DND-41 (cell line): Measurements from ENCODE around the gene RALA.

ENCODE experiments used
- ATAC-seq: fragments of 200-7000 bp; cut with Tn5 transposase; 3 replicates; pipeline ENCODE4 v1.9.1; 2021; ENCODE audit warnings: low read depth; ENCODE audit not compliant: insufficient read depth
- DNase-seq: peaks from one replicate; pipeline ENCODE4 v3.0.0-alpha.2; 2020
- H2AFZ ChIP-seq: 2 replicates; pipeline ENCODE4 v1.6.0; 2012; ENCODE audit warnings: low read depth, low read length
- H3K27ac ChIP-seq: 2 replicates; pipeline ENCODE4 v1.5.1; 2012; ENCODE audit warnings: low read length, inconsistent platforms
- H3K27me3 ChIP-seq: fragments of 200-600 bp; sonication (generic); 2 replicates; pipeline ENCODE4 v1.6.0; 2012; ENCODE audit warnings: low read length, mild to moderate bottlenecking, inconsistent platforms; ENCODE audit not compliant: insufficient read depth, poor library complexity
- H3K36me3 ChIP-seq: 2 replicates; pipeline ENCODE4 v1.5.1; 2012; ENCODE audit warnings: low read length, inconsistent platforms; ENCODE audit not compliant: insufficient read depth
- H3K4me1 ChIP-seq: 2 replicates; pipeline ENCODE4 v1.5.1; 2012; ENCODE audit warnings: mild to moderate bottlenecking, low read length; ENCODE audit not compliant: insufficient read depth
- H3K4me2 ChIP-seq: 2 replicates; pipeline ENCODE4 v1.6.0; 2012; ENCODE audit warnings: mild to moderate bottlenecking, moderate library complexity, low read length, inconsistent platforms; ENCODE audit not compliant: insufficient read depth
- H3K4me3 ChIP-seq, 2 experiments: fragments of 200-600 bp in 1 of 2; shearing (Covaris generic) in 1 of 2; 2 replicates each; pipeline ENCODE4 v1.5.1; 2012 to 2016; ENCODE audit warnings: inconsistent platforms in 2 of 2, low read length in 2 of 2, mild to moderate bottlenecking in 2 of 2, low read depth in 1 of 2, moderate library complexity in 1 of 2
- H3K79me2 ChIP-seq: 2 replicates; pipeline ENCODE4 v1.6.0; 2012; ENCODE audit warnings: low read length, inconsistent platforms; ENCODE audit not compliant: insufficient read depth
- H3K9ac ChIP-seq: 2 replicates; pipeline ENCODE4 v1.6.0; 2012; ENCODE audit warnings: low read depth, mild to moderate bottlenecking, inconsistent platforms, low read length, moderate library complexity
- H3K9me3 ChIP-seq: 2 replicates; pipeline ENCODE4 v1.5.1; 2012; ENCODE audit warnings: low read length, moderate library complexity, mild to moderate bottlenecking, inconsistent platforms; ENCODE audit not compliant: insufficient read depth, severe bottlenecking
- H4K20me1 ChIP-seq: 2 replicates; pipeline ENCODE4 v1.6.0; 2012; ENCODE audit warnings: low read length; ENCODE audit not compliant: insufficient read depth
- EZH2 ChIP-seq: IDR thresholded peaks from 3 replicates; pipeline ENCODE4 v1.6.1; 2012; ENCODE audit warnings: borderline replicate concordance, low read depth, mild to moderate bottlenecking, moderate library complexity, low read length, inconsistent platforms; ENCODE audit not compliant: severe bottlenecking
- TF ChIP-seq, protein P1 (sequence below): IDR thresholded peaks from 2 replicates; pipeline ENCODE4 v1.5.1; 2012; ENCODE audit warnings: borderline replicate concordance, low read length, moderate library complexity, mild to moderate bottlenecking; ENCODE audit not compliant: poor library complexity, severe bottlenecking; ENCODE audit errors: extremely low read depth

The RALA gene

DNA sequence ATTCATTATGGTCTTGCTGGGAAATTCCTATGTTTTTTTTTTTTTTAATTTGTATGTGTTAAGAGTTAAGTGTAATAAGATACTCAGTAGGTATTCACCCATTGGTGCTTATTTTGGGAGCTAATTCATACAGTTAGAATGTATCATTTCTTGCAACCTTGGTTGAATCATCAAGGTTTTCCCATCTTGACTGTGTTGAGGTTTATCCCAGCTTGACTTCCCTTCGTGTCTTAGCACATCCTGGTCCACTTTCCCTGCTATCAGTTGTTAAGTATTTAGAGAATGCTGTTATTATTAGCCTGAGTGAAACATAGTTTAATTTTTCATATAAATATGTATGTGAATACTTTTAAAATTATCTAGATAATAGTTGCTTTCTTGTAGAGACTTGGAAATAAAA is 20.8 kb downstream of the RALA start:
- H3K4me3 ChIP-seq, result no peak overlapping the region
- TF ChIP-seq EZH2, result no peak
- TF ChIP-seq, protein P1, sequence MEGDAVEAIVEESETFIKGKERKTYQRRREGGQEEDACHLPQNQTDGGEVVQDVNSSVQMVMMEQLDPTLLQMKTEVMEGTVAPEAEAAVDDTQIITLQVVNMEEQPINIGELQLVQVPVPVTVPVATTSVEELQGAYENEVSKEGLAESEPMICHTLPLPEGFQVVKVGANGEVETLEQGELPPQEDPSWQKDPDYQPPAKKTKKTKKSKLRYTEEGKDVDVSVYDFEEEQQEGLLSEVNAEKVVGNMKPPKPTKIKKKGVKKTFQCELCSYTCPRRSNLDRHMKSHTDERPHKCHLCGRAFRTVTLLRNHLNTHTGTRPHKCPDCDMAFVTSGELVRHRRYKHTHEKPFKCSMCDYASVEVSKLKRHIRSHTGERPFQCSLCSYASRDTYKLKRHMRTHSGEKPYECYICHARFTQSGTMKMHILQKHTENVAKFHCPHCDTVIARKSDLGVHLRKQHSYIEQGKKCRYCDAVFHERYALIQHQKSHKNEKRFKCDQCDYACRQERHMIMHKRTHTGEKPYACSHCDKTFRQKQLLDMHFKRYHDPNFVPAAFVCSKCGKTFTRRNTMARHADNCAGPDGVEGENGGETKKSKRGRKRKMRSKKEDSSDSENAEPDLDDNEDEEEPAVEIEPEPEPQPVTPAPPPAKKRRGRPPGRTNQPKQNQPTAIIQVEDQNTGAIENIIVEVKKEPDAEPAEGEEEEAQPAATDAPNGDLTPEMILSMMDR, result no peak
- no peak overlapping the region for H3K9ac ChIP-seq
- H4K20me1 ChIP-seq, result peaks cover 23% of the 10 kb centered on the region; the same call in 1 of the 2 replicates
- peaks cover 79% of the 10 kb centered on the region for H3K79me2 ChIP-seq
- DNase-seq, result no peak
- H3K36me3 ChIP-seq, result no peaks in the 10 kb centered on the region
- no peak overlapping the region for H3K27ac ChIP-seq
- H3K4me2 ChIP-seq, result no peak overlapping the region
- H3K9me3 ChIP-seq, result no peaks in the 10 kb centered on the region
- H3K27me3 ChIP-seq, result no peaks in the 10 kb centered on the region
- H3K4me1 ChIP-seq, result no peaks in the 10 kb centered on the region
- H2AFZ ChIP-seq, result no peak overlapping the region
- ATAC-seq, result no peak

DNA sequence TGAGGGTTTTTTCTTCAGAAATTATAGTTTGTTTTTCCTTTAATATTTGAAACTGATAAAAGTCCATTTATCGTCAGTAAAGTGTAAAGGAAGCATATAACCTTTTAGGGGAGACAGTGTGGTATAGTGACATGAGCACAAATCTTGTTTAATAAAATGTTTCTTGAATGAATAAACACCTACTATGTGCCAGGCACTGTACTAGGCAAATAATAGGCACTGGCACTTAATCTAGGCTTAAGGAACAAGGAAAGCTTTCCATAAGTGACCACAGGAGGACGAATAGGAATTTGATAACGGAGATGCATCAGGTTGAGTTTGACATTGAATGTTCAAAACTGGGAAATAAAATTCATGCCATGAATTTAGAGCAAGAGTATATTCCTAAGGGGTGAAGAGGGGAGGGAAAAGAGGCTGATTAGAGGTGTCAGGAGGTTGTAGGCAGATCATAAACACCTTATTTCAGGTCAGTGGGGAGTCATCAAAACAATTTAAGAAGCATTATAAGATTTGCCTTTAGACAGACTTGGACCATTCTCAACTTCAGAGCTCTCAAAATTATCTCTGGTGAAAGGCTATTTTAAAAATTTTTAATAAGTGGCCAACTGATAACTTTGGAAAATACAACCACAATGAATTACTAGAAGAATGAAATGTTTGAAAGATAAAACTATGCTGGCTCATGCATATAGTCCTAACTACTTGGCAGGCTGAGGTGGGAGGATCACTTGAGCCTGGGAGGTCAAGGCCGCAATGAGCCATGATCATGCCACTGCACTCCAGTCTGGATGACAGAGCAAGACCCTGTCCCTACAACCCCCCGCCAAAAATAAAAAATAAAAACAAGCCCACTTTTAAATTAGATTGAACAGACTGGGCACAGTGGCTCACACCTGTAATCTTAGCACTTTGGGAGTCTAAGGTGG is 22.4 kb downstream of the RALA start:
- TF ChIP-seq EZH2, result no peak
- TF ChIP-seq, protein P1, result no peak
- H3K9ac ChIP-seq, result no peak overlapping the region
- no peaks in the 10 kb centered on the region for H3K4me1 ChIP-seq
- DNase-seq, result no peak
- no peak overlapping the region for H2AFZ ChIP-seq
- peaks cover 16% of the 10 kb centered on the region; the same call in 1 of the 2 replicates for H4K20me1 ChIP-seq
- no peak for ATAC-seq
- no peaks in the 10 kb centered on the region for H3K27me3 ChIP-seq
- H3K9me3 ChIP-seq, result no peaks in the 10 kb centered on the region
- no peak overlapping the region for H3K4me2 ChIP-seq
- no peak overlapping the region for H3K27ac ChIP-seq
- H3K4me3 ChIP-seq, result no peak overlapping the region
- no peaks in the 10 kb centered on the region for H3K36me3 ChIP-seq
- H3K79me2 ChIP-seq, result peaks cover 66% of the 10 kb centered on the region

DNA sequence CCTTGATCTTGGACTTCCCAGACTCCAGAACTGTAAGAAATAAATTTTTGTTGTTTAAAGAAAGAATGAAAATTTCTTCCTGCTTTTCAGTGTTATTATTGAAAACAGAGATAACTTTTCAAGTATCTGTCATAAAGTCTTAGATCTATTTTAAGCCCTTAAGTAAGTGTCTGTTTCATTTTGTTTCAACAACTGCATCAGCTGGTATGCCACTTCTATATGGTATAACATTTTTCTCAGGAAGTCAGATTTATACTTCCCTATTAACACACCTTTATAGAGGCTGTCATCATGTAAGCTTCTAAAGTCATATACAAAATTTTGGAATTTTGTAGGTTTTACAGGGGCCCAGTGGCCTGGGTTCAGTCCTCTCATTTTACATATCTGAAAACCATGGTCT is 24.4 kb downstream of the RALA start:
- TF ChIP-seq EZH2, result no peak
- TF ChIP-seq, protein P1, result no peak
- ATAC-seq (no peak), DNase-seq (no peak)
- Histone ChIP-seq H3K27ac (no peak overlapping the region), H4K20me1 (peaks cover 8% of the 10 kb centered on the region; the same call in 1 of the 2 replicates), H3K27me3 (no peaks in the 10 kb centered on the region), H3K79me2 (peaks cover 54% of the 10 kb centered on the region), H3K4me1 (no peaks in the 10 kb centered on the region), H3K9me3 (no peaks in the 10 kb centered on the region), H2AFZ (no peak overlapping the region), H3K4me3 (no peak overlapping the region), H3K9ac (no peak overlapping the region), H3K4me2 (no peak overlapping the region), H3K36me3 (no peaks in the 10 kb centered on the region)
